Fibroblast of lung (primary cell): ENCODE data around the gene SUMF1.

Experiments
- EZH2 ChIP-seq: IDR thresholded peaks from 2 replicates; pipeline ENCODE4 v1.5.1; 2012; ENCODE audit warnings: low read length, control low read depth, mild to moderate bottlenecking; ENCODE audit errors: missing control alignments
- TF ChIP-seq, protein P1 (sequence below), 2 donors: IDR thresholded peaks in 1 of 2; conservative IDR thresholded peaks in 1 of 2; 1 replicate in 1 of 2; 2 replicates in 1 of 2; pipeline ENCODE4 v1.5.1; 2011 to 2012; ENCODE audit warnings: low read length in 2 of 2, control low read depth in 1 of 2, inconsistent platforms in 1 of 2, low read depth in 1 of 2, mild to moderate bottlenecking in 1 of 2

DNA sequence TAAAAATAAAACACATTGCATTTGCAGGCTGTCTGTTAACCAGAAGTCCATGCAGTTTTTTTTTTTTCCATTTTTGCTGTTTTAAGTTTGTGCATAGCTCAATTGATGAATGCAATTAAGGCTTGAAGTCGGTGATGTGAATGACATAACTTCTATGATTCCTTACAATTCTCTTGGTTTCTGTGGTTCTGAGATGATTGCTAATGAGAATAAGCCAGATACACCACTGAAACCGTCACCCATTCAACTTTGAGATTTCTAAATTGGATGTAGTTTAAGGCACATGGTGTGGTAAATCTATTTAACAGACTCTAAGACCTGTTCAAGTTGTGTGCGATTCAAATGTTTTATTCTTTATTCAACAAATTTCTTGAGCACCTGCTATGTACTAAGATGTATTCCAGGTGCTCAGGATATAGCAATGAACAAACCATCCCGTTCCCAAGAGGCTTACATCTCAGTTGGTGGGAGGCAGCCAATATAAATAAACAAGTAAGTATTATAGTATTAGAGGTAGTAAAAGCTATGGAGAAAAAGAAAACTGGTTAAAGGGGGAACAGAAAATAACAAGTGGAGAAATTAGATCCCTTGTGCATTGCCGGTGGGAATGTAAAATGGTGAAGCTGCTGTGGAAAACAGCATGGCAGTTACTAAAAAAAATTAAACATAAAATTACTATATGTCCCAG is 30.1 kb upstream of the SUMF1 start:
- TF ChIP-seq, protein P1, sequence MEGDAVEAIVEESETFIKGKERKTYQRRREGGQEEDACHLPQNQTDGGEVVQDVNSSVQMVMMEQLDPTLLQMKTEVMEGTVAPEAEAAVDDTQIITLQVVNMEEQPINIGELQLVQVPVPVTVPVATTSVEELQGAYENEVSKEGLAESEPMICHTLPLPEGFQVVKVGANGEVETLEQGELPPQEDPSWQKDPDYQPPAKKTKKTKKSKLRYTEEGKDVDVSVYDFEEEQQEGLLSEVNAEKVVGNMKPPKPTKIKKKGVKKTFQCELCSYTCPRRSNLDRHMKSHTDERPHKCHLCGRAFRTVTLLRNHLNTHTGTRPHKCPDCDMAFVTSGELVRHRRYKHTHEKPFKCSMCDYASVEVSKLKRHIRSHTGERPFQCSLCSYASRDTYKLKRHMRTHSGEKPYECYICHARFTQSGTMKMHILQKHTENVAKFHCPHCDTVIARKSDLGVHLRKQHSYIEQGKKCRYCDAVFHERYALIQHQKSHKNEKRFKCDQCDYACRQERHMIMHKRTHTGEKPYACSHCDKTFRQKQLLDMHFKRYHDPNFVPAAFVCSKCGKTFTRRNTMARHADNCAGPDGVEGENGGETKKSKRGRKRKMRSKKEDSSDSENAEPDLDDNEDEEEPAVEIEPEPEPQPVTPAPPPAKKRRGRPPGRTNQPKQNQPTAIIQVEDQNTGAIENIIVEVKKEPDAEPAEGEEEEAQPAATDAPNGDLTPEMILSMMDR (conservative IDR thresholded peaks at IDR 0.05 in 1 of 2, IDR thresholded peaks at IDR 0.05 in 1 of 2; ENCODE audit: low read depth in 1 of 2, low read length in 2 of 2) = no peak
- no peak for TF ChIP-seq EZH2
